HG03469 (cell line): ENCODE results near the gene MAP3K5.
"Not testable (repeated sequence)": the region's sequence is repeated elsewhere in the genome, so short reads cannot be mapped to it uniquely, and the experiment has no call there.

Source experiments
- ATAC-seq: cut with Tn5 transposase; IDR thresholded peaks from one replicate; pipeline ENCODE4 v1.9.1; 2021; ENCODE audit warnings: mild to moderate bottlenecking, moderate library complexity, moderate number of reproducible peaks; ENCODE audit not compliant: unreplicated experiment

Gene MAP3K5

DNA sequence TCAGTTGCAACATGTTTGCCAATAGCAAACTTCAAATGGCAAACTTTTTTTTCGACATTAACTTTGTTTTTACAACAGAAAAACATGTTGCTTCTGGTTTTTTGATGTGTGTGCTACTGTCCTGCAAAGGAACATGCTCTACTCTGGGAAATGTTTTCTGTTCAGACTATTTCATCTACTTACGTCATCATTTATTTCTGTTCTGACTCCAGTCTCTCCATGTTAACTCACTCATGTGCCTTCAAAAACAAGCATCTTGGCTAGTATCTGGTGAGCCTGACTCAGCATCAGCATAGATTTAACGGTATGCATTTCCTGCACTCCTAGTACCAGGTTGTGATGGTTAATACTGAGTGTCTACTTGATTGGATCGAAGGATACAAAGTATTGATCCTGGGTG lies 206.0 kb downstream of the MAP3K5 start:
- ATAC-seq: no peak

DNA sequence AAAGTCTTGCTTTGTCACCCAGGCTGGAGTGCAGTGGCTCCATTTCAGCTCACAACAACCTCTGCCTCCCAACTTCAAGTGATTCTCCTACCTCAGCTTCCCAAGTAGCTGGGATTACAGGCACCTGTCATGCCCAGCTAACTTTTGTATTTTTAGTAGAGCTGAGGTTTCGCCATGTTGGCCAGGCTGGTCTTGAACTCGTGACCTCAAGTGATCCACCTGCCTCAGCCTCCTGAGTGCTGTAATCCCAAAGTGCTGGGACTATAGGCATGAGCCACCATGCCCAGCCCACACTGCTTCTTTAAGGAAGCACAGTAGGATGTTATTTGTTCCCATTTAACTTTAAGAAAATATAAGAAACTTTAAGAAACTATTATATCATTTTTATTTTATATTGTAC lies 206.8 kb downstream of the MAP3K5 start:
- not testable (repeated sequence) for ATAC-seq

DNA sequence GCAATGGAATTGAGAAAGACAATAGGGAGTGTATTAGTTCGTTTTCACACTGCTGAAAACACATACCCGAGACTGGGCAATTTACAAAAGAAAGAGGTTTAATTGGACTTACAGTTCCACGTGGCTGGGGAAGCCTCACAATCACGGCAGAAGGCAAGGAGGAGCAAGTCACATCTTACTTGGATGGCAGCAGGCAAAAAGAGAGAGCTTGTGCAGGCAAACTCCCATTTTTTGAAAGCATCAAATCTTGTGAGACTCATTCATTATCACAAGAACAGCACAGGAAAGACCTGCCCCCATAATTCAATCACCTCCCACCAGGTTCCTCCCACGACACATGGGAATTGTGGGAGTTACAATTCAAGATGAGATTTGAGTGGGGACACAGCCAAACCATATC lies 208.0 kb downstream of the MAP3K5 start:
- not testable (repeated sequence) for ATAC-seq

DNA sequence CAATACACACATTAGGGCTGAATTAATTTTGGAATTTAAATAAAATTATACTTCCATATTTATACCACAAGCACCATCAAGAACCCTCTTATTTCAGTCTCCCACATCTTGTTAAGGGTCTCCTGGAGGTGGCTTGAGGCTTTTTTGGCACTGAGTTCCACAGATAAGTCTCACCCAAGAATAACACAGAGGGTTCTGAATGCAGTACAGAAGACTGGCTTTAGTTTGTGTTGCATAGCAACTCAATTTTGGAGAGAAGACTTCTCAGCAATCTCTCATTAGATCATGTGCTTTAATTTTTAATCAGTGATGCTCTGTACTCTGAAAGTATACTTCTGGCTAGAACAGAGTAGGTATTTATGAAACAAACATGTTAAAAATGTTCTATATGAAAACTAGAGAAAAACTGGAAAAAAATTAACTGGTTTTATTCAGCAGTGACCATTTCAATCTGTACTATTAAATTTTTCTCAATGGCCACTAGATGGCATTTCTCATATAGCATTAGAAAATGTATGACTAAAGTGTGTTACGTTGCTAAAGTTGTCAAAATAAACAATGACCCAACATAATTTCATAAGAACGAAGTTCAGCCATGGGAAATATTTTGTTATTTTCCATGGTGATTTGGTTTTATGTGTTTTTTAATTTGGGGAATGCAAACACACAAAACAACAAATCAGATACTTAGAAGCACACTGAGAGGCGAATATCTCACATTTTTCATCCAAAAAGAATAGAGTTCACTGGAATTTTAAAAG lies 209.4 kb downstream of the MAP3K5 start:
- ATAC-seq: no peak

DNA sequence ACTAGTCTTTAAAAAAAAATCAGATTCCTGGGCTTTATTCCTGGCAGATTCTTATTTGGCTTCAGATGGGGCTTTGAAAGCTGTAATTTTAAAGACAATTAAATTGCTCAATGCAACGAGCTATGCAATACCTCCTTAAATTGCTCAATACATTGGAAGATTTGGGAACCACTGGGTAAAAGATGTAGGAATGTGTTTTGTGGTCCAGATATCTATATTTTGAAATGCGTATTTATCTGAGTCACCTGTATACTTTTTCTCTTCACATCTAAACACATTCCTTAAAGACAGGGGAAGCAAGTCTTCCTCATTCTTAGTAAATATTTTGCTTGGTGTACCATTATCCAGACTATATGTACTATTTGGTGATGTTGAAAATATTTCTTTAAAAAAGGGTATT lies 212.5 kb downstream of the MAP3K5 start:
- no peak for ATAC-seq

DNA sequence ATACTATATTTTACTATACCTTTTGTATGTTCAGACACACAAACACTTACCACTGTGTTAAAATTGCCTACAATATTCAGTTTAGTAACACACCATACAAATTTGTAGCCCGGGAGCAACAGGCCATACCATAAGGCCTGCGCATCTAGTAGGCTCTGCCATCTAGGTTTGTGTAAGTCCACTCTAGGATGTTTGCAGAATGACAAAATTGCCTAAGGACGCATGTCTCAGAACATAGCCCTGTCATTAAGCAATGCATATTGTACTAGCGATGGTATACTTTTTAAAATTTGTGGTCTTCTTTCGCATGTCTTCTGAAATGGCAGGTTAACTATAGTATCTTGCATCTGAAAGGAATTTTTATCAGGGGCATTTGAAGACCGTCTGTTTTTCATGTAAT lies 215.5 kb downstream of the MAP3K5 start:
- no peak for ATAC-seq

DNA sequence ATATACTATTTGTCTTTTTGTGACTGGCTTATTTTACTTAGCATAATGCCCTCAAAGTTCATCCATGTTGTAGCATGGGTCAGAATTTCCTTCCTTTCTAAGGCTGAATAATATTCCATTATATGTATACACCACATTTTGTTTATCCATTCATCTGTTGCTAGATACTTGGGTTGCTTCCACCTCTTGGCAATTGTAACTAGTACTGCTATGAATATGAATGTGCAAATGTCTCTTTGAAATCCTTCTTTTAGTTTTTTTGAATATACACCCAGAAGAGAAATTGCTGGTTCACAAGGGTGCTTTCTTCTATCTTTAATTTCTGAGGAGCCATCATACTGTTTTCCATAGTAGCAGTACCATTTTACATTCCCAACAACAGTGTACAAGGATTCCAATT lies 220.8 kb downstream of the MAP3K5 start:
- no peak for ATAC-seq

DNA sequence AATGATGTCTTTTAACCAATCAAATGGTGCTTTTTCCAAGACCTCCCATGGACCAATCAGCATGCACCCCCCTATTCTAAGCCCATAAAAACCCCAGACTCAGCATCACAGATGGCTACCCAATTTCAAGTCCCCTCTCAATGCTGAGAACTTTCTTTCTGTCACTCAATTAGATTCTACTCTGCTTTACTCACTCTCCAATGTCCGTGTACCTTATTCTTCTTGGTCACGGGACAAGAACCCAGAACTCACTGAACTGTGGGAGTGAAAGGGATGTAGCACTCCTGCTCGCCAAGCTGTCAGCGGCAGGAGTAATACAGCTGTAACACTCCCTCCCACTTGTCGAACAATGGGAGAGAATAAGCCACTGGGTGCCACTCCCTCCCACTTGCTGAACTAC lies 221.2 kb downstream of the MAP3K5 start:
- ATAC-seq: no peak

DNA sequence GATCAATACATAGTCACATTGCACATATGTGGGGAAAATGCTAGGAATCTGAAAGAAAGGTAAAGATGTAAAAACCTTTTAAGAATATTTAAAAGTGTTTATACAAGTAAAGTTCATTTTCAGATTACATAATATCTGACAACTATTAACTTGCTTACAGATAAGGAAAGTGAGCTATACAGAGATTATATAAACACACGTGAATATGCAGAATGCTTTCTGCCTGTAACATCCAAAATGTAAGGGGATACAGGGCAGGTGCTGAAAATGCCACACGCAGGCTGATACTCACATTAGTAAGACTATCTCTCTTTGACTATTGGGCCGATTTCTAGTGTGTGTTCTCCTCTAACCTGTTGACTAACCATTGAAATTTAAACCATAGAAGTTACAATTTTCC lies 224.1 kb downstream of the MAP3K5 start:
- no peak for ATAC-seq

DNA sequence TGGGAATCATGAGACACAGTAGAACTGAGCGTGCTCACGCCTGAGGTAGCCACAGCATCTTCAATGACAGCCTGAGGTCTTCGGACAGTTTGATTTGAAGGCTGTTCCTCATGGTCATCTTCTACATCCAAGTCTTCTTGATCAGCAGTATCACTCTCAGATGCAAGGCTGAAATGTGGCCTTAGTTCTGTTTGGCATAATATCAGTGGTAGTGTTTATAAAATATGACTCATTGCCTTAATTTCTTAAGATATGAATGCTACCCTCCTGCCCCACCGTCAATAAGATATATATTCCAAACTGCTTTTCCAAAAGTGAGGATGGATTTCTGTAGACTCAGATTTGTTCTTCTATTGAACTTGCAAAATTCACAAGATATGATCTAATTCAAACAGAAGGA lies 224.6 kb downstream of the MAP3K5 start:
- ATAC-seq: no peak

DNA sequence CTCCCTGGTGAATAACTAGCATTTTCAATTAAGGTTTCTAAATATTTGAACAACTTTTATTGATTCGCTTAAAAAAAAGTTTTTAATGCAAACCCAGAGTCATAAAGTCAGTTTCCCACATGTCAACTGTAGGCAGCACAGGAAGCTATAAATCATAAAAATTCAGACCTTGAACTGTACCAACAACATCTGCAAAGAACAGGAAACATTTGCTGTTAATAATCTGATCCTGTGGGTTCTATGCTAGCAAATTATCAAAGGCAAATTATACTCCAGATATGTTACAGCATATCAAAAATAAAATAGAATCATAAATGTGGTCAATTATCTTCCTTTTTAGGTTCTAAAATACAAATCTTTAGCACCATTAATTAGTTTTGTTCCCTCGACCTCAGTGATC lies 225.4 kb downstream of the MAP3K5 start:
- ATAC-seq: no peak

DNA sequence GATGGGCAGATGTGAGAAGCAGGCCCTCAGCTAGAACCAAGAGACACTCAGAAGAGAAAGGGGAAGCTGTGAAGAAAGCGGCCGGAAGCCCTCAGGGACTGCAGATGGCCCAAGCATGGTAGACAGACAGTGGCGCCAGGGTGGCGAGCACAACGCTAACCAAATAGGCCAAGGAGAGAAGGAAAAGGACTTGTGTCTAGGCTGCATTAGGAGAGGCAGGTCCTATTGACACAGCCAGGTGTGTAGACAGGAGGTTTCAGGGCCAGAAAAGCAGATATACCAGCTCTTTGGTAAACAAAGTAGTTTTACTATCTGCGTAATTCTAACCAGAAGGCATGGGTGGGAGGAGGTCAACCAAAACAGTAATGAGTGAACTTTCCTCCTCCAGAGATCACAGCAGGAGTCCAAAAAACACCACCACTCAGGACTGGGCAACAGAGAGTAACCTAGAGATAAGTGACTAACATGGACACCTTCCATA lies 226.2 kb downstream of the MAP3K5 start:
- ATAC-seq: no peak

DNA sequence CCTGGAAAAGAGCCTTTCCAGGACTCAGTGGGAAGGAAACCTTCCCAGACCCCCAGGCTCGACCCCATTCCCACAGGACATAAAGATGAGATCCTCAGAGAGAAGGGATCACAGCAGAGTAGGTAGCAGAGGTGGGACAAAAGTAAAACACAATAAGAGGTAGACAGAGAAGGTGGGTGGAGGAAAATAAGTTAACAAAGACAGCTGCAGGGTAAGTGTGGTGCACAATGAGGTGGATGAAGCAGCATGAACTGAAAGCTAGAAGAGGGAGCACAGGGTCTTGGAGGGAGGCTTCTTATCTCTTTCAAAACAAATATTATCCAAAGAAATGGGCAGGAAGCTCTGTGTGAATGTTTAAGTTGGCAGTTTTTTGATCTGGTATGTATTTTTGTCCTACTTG lies 228.1 kb downstream of the MAP3K5 start:
- ATAC-seq: no peak

DNA sequence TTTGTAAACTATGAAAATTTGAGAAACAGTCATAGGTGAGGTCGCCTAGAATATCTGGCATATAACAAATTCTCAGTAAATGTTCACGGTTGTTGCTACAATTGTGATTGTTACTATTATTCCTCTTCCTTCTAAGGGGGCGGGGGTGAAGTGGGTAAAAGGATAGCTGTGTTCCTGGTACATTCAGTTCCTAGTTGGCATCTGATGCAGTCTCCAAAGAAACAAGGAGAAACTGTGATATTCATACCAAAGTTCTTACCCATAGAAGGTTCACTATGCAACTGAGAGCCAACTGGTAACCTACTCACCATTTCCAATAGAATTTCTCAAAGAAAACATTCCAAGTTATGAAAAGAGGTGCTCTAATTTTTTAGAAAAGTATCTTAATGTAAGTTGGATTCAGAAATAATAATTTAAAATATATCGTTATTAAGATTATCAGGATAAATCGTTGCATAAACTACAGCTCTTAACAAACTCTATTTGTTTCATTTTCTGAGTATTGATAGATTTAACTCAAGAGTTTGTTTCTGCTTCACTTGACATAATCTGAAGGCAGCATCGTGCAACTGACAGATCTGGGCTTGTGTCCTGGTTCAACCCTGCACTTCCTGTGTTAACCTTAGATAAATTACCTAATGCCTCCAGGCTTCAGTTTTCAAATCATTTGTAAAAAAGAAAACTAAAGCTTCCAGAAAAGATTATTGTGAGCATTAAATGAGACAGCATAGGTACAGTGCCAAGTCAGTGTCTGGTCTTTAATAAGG lies 228.7 kb downstream of the MAP3K5 start:
- ATAC-seq: no peak

DNA sequence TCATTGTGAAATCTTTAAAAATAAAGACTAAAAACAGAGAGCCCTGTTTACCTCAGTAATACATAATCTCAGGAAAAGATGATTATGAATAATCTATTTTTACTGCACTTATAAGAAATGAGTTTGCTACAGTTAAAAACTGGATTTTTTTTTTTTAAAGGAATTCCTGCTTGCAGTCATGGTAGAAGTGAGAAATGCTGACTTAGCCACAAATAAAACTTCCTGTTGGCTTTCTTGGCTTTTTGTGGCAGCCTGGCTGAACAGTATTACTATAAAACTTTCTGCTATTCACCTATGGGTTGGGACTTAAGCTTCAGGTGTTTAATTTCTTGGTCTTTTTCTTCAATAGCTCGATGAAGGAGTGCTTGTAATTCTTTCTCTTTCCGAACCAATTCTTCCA lies 230.1 kb downstream of the MAP3K5 start:
- ATAC-seq: no peak

DNA sequence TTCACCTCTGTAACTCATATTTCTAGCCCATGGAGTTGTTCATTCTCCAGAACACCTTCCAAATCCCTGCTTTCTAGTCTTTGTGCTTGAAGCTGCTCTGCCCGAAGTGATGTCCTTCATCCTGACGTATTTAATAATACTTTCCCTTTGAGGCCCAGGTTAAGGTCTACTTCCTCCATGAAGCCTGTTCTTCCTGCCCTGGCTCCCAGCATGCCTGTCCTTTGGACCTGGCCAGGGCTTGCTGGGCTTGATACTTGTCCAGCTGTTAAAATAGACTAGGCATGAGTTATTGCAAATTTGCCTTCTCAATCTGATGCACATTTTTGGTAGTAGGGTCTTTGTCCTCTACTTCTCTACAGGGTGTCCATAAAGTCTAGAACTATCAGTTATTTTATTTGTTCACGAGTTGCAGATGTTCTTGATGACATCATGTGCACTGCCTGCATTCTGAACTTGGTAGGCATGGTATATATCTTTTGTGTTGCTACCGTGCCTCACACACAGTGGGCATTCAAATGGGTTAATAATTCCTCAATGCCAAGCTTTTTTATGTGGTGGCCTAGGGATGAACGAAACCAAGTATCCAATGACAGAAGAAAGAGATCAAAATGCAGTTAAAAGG lies 239.0 kb downstream of the MAP3K5 start:
- no peak for ATAC-seq

DNA sequence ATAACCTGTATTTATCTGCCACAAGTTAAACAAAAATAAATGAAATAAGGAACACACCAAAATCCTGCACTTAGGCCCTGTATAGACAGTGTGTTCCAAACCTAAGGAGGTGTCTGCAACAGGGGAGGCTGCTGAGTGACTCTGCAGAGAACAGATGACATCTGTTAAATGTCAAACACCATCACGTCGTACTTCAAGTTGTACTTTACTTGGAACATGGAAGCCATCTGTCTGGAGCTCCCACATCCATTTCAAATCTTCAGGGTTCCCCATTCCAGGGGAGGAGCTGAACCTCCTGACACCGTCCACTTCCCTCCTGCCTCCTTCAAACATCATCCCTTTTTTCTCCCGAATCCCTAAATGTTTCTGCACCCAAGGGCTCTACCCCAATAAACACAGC lies 240.2 kb downstream of the MAP3K5 start:
- no peak for ATAC-seq

DNA sequence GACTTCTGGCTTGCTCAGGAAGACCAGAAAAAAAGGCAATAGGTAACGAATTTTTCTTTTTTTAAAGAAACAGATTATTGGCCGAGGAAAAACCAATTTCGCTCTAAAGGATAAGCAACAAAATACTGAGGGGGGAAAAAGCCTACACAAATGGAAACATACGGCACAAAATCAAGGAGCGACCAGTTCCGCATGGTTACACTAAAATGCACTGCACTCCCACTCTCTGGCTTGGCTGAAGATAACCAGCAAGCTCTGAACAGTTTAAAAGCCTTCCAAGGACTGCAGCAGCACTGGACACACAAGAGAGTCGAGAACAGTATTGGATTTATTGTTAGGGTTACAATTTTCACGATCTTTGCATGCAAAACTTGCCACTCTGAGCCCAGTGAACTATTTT lies 241.2 kb downstream of the MAP3K5 start:
- no peak for ATAC-seq

DNA sequence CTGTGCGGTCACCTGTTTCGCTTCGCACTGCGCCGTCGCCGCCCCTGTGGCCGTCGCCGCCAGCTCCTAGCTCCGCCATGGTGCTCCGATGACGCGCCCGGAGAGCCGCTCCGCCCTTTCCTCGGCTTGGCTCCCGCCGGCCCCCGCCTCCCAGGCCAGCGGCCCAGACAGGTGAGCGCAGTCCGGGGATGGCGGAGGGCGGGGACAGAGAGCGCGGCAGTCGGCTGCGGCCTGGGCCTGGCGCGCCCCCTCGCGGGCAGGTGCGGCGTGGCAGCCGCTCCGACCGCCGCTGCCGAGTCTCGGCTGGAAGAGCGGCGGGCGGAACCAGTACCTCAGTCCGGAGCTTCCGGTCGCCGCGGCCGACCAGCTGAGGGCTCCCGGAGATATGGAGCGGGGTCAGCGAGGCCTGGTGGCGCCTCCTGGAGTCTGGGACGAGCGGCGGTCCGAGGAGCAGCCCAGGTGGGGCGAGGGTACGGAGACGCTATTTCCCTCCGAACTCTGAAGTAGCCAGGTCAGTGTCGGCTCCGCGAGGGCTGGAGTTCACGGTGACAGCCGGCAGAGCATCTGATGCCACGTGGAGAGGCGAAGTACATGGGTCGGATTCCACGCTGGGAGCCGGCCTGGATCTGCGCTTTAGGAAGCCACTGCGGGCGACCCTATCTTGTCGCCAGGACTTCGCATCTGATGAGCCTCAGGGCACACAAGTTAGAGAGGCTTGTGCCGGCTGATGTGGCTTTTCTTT lies 241.8 kb downstream of the MAP3K5 start, which contains the start of gene MAP7:
Gene MAP7 (minus strand): TSS at position 93 of the 742 bp plus-strand sequence. CDS start 14 bp downstream, at position 79.
- ATAC-seq: no peak

DNA sequence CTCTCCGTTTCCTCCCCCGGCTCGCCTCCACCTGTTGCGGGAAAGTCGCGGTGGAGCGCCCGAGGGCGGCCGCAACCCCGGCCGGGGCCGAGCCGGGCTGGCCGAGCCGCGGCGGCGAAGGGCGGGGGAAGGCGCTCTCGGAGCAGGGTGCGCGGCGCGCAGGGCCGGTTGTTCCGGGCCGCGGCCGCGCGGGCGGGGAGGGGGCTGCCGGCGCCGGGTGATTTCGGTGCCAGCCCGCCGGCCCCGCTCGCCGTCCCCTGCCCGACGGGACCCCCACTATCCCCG lies 242.3 kb downstream of the MAP3K5 start:
- ATAC-seq: no peak

DNA sequence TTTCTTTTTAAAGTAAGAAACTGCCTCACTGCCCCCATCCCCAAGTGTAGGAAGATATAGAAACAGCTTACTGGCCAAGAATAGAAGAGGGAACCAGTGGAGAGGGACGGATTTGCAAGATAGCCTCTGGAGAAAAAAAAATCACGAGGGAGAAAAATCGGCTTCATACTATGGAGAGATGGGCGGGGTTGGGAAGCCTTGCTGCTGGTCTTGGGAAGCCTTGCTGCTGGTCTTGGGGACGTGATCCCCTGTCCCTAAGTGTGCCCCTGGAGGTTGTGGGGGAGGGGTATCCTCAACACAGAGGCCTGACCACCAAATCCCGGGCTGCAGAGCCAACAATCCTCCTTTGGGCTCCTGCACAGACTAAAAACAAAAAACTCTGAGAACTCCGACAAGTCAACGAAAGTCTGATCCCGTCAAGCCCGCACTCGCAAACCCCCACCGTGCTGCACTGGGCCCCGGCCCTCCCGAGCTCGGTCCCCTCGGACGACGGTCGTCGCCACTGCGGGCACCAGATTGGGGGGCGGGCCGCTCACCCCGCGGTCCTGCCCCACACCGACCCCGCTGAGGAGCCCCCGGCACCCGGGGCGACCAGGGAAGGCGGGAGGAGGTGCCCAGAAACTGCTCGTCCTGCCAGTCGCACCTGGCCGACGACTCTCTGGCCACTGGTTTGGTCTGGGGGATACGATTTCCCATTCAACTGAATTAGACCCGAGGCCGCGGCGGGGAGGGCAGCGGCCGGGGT lies 242.8 kb downstream of the MAP3K5 start:
- ATAC-seq: no peak
